Erythroblast (primary cell): Measurements from ENCODE around the gene NACA.
A peak's percentile ranks its signal among the peaks of the same experiment; 100 is the strongest.

Experiments
- GATA1 ChIP-seq: IDR thresholded peaks from 2 replicates; pipeline ENCODE4 v1.6.1; 2011; ENCODE audit warnings: low read depth, mild to moderate bottlenecking, control low read depth, low read length, moderate library complexity
- POLR2A ChIP-seq: IDR thresholded peaks from 2 replicates; pipeline ENCODE4 v1.6.1; 2011; ENCODE audit warnings: mild to moderate bottlenecking, low read length

- TF ChIP-seq POLR2A (peak; percentile 95), GATA1 (no peak)
Measured at GRCh38 chr12:56688129-56688845, 36.8 kb downstream of the NACA start, which contains the start of gene PTGES3.
